ENCODE data around the gene LASP1. TPM values are rescaled to one million over a fixed set of nuclear protein-coding genes. Genes with fewer than 3 reads are reported as not detected.

Gene LASP1
- total RNA-seq, 1 donor from 2014 or later: 69.0 TPM

DNA sequence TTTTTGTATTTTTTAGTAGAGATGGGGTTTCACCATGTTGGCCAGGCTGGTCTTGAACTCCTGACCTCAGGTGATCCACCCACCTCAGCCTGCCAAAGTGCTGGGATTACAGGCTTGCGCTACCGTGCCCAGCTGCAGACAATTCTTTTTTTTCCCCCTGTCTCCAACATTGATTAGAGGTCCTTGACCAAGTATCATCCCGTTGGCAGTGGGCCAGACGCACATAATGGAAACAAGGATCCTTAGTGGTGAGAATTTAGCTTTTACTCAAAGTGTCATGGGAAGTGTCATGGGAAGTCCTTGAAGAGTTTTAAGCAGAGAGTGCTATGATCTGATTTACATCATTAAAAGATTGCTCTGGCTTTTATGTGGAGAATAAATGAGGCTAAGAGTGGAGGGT is 99.4 kb downstream of the LASP1 start:
- no peaks in the 10 kb centered on the region for H3K4me1 ChIP-seq
- no peaks in the 10 kb centered on the region for H3K27me3 ChIP-seq
- no peaks in the 10 kb centered on the region for H3K36me3 ChIP-seq
- no peak overlapping the region for H3K4me3 ChIP-seq
- TF ChIP-seq POLR2AphosphoS5 (IDR thresholded peaks at IDR 0.05; ENCODE audit: insufficient read depth in 1 of 2, low read depth in 1 of 2) (no peak), POLR2A (IDR thresholded peaks at IDR 0.05) (no peak)
- TF ChIP-seq, protein P1, sequence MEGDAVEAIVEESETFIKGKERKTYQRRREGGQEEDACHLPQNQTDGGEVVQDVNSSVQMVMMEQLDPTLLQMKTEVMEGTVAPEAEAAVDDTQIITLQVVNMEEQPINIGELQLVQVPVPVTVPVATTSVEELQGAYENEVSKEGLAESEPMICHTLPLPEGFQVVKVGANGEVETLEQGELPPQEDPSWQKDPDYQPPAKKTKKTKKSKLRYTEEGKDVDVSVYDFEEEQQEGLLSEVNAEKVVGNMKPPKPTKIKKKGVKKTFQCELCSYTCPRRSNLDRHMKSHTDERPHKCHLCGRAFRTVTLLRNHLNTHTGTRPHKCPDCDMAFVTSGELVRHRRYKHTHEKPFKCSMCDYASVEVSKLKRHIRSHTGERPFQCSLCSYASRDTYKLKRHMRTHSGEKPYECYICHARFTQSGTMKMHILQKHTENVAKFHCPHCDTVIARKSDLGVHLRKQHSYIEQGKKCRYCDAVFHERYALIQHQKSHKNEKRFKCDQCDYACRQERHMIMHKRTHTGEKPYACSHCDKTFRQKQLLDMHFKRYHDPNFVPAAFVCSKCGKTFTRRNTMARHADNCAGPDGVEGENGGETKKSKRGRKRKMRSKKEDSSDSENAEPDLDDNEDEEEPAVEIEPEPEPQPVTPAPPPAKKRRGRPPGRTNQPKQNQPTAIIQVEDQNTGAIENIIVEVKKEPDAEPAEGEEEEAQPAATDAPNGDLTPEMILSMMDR (IDR thresholded peaks at IDR 0.05): no peak
- intact Hi-C loops (cut with DNase I): no loop called here
- no peak overlapping the region for H3K27ac ChIP-seq
- no peaks in the 10 kb centered on the region for H3K9me3 ChIP-seq
- DNase-seq (ENCODE audit: extremely low spot score in 2 of 2): no peak

GRCh38 chr17:38970128-38970527 is 100.3 kb downstream of the LASP1 start:
- no peaks in the 10 kb centered on the region for H3K9me3 ChIP-seq
- no peaks in the 10 kb centered on the region for H3K36me3 ChIP-seq

DNA sequence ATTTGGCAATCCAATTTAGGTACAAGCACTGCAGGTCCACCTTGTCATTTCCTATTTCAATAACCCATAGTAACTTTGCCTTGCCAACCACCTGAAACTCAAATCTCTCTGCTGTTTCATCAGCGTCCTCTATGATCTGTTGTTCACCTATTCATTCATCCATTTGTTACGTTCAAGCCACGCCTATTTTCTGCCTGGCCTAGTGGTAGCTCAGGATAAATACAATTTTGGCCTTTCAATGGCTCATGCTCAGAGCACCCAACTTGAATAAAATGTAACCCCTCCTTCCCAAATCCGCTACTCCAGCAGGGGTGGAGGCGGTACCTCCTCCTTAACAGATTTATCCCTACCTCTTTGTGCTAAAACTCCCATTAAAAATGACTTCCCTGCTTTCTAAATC is 100.9 kb downstream of the LASP1 start:
- Histone ChIP-seq H3K4me1 (no peaks in the 10 kb centered on the region), H3K9me3 (no peaks in the 10 kb centered on the region), H3K4me3 (no peak overlapping the region), H3K27me3 (no peaks in the 10 kb centered on the region), H3K27ac (no peak overlapping the region), H3K36me3 (no peaks in the 10 kb centered on the region)
- no peak for DNase-seq (ENCODE audit: extremely low spot score in 2 of 2)
- intact Hi-C loops (cut with DNase I): no loop called here
- TF ChIP-seq, protein P1 (IDR thresholded peaks at IDR 0.05): no peak
- TF ChIP-seq POLR2AphosphoS5 (IDR thresholded peaks at IDR 0.05; ENCODE audit: insufficient read depth in 1 of 2, low read depth in 1 of 2) (no peak), POLR2A (IDR thresholded peaks at IDR 0.05) (no peak)

More at GRCh38 chr17:38970128-38970527, 100.3 kb downstream of the LASP1 start:
- no peak overlapping the region for H3K27ac ChIP-seq
- intact Hi-C loops (cut with DNase I): no loop called here
- no peak overlapping the region for H3K4me3 ChIP-seq
- no peaks in the 10 kb centered on the region for H3K27me3 ChIP-seq
- no peak for DNase-seq (ENCODE audit: extremely low spot score in 2 of 2)
- no peaks in the 10 kb centered on the region for H3K4me1 ChIP-seq
- TF ChIP-seq, protein P1 (IDR thresholded peaks at IDR 0.05): no peak
- TF ChIP-seq POLR2A (IDR thresholded peaks at IDR 0.05) (no peak), POLR2AphosphoS5 (IDR thresholded peaks at IDR 0.05; ENCODE audit: insufficient read depth in 1 of 2, low read depth in 1 of 2) (no peak)

Small RNAs within 50 kb of the gene (microRNA-seq; reads per million reads assigned to microRNA genes)
- not detected for gene MIR4727 (ENCODE audit: borderline number of aligned reads, borderline replicate concordance)
- gene MIR6779 (ENCODE audit: borderline number of aligned reads, borderline replicate concordance): not detected

Small RNAs within 50 kb of the gene (small RNA-seq; reads per million reads assigned to genes)
- gene MIR4727: not detected
- gene MIR6779: not detected
- not detected for gene SNORA21
- not detected for gene SNORA21B

Other genes starting within 250 kb of the LASP1 start
- 0.98 TPM for gene EPOP, start 195.1 kb upstream of the LASP1 start, total RNA-seq
- 70.2 TPM for gene MLLT6, start 164.8 kb upstream of the LASP1 start, total RNA-seq
- 12.8 TPM for gene CISD3, start 139.7 kb upstream of the LASP1 start, total RNA-seq
- 25.8 TPM for gene PCGF2, start 121.7 kb upstream of the LASP1 start, total RNA-seq
- gene PSMB3, start 117.3 kb upstream of the LASP1 start, total RNA-seq: 193 TPM
- 68.5 TPM for gene PIP4K2B, start 70.5 kb upstream of the LASP1 start, total RNA-seq
- 25.5 TPM for gene CWC25, start 44.7 kb upstream of the LASP1 start, total RNA-seq
- 1,585 TPM for gene RPL23, start 16.3 kb upstream of the LASP1 start, total RNA-seq
- not detected for gene FBXO47, start 97.3 kb downstream of the LASP1 start, total RNA-seq